Thyroid gland (tissue), 4 donors: ENCODE data around the gene CD244.
"Not testable (repeated sequence)": the region's sequence is repeated elsewhere in the genome, so short reads cannot be mapped to it uniquely, and the experiment has no call there.

Source experiments
- CTCF ChIP-seq, 6 experiments: fragments of 200-600 bp in 3 of 6; fragments of 450-650 bp in 3 of 6; sonication (generic) in 3 of 6; IDR thresholded peaks; one replicate each; pipeline ENCODE4 v1.5.1; 2016 to 2019; ENCODE audit warnings: antibody characterized with exemption in 6 of 6, mild to moderate bottlenecking in 2 of 6, inconsistent platforms in 1 of 6, moderate library complexity in 1 of 6
- POLR2A ChIP-seq, 2 donors: fragments of 450-650 bp; IDR thresholded peaks; one replicate each; pipeline ENCODE4 v1.6.1; 2017; ENCODE audit warnings: antibody characterized with exemption in 2 of 2, mild to moderate bottlenecking in 2 of 2, moderate library complexity in 1 of 2

- not testable (repeated sequence) for TF ChIP-seq POLR2A, CTCF (IDR thresholded peaks at IDR 0.05)
These were observed 5.0 kb upstream of the CD244 start for GRCh38 chr1:160867651-160868050.
